IMR-90 (cell line): Measurements from ENCODE around the gene VPS8. TPM values are rescaled to one million over a fixed set of nuclear protein-coding genes. Genes with fewer than 3 reads are reported as not detected.

ENCODE experiments used
- ATAC-seq: fragments of 200-7000 bp; cut with Tn5 transposase; 2 replicates; pipeline ENCODE4 v1.9.1; 2020; ENCODE audit warnings: low read depth, mild to moderate bottlenecking, moderate library complexity
- BruUV-seq: library from RNA; stranded (reverse); fragments of 400-500 nt; replicated peaks from 2 replicates; lab custom pipeline; 2021; lab: Mats Ljungman, UMichigan
- CTCF ChIA-PET: fragments of 300-600 bp; formaldehyde crosslinking; extraction: SDS; loops from one replicate; lab custom pipeline; 2021; ENCODE audit warnings: antibody characterized with exemption; lab: Yijun Ruan, JAX
- POLR2A ChIA-PET: fragments of 300-600 bp; sonication (Branson Sonifier 250); formaldehyde crosslinking; loops from one replicate; lab custom pipeline; 2022; ENCODE audit warnings: antibody characterized with exemption; ENCODE audit not compliant: unreplicated experiment; lab: Charles Lee
- DNase-seq: peaks from one replicate; pipeline ENCODE4 v3.0.0; 2013
- H2AFZ ChIP-seq: replicated peaks from 2 replicates; pipeline ENCODE3; 2013; ENCODE audit warnings: low read length, mild to moderate bottlenecking; ENCODE audit not compliant: poor library complexity
- H2AK5ac ChIP-seq: 2 replicates; pipeline ENCODE4 v1.6.1; 2013; ENCODE audit warnings: low read depth, low read length, inconsistent platforms
- H2AK9ac ChIP-seq: replicated peaks from 2 replicates; pipeline ENCODE3; 2013; ENCODE audit warnings: mild to moderate bottlenecking, low read depth, low read length, moderate library complexity; ENCODE audit not compliant: poor library complexity
- H2BK120ac ChIP-seq: 2 replicates; pipeline ENCODE4 v1.6.1; 2013; ENCODE audit warnings: low read depth, low read length, inconsistent platforms
- H2BK15ac ChIP-seq: 3 replicates; pipeline ENCODE4 v1.6.1; 2013; ENCODE audit warnings: low read depth, low read length, inconsistent platforms
- H2BK20ac ChIP-seq: 2 replicates; pipeline ENCODE4 v1.6.1; 2013; ENCODE audit warnings: low read depth, mild to moderate bottlenecking, inconsistent platforms, low read length, moderate library complexity
- H2BK5ac ChIP-seq: 2 replicates; pipeline ENCODE4 v1.6.1; 2013; ENCODE audit warnings: mild to moderate bottlenecking, low read depth, low read length, inconsistent platforms; ENCODE audit not compliant: poor library complexity, severe bottlenecking
- H3K14ac ChIP-seq: replicated peaks from 2 replicates; pipeline ENCODE4 v1.6.1; 2013; ENCODE audit warnings: low read depth, low read length, inconsistent platforms
- H3K18ac ChIP-seq: 2 replicates; pipeline ENCODE4 v1.6.1; 2013; ENCODE audit warnings: low read depth, low read length, control low read depth
- H3K23ac ChIP-seq: 2 replicates; pipeline ENCODE4 v1.6.1; 2013; ENCODE audit warnings: low read depth, low read length, inconsistent platforms
- H3K27ac ChIP-seq: 2 replicates; pipeline ENCODE4 v1.5.1; 2013; ENCODE audit warnings: mild to moderate bottlenecking, control low read depth, low read length; ENCODE audit not compliant: insufficient read depth
- H3K27me3 ChIP-seq: 2 replicates; pipeline ENCODE4 v1.6.1; 2013; ENCODE audit warnings: low read length; ENCODE audit not compliant: control insufficient read depth, insufficient read depth
- H3K36me3 ChIP-seq: 2 replicates; pipeline ENCODE4 v1.6.1; 2013; ENCODE audit warnings: low read length, mixed read lengths; ENCODE audit not compliant: control insufficient read depth, insufficient read depth
- H3K4ac ChIP-seq: 2 replicates; pipeline ENCODE4 v1.6.1; 2013; ENCODE audit warnings: low read depth, low read length, inconsistent platforms
- H3K4me1 ChIP-seq: 2 replicates; pipeline ENCODE4 v1.6.1; 2013; ENCODE audit warnings: low read length, mixed read lengths; ENCODE audit not compliant: control insufficient read depth, insufficient read depth
- H3K4me2 ChIP-seq: 2 replicates; pipeline ENCODE4 v1.6.1; 2013; ENCODE audit warnings: low read depth, mild to moderate bottlenecking, control low read depth, low read length, moderate library complexity
- H3K4me3 ChIP-seq: 2 replicates; pipeline ENCODE4 v1.5.1; 2013; ENCODE audit warnings: low read depth, mild to moderate bottlenecking, control low read depth, low read length, moderate library complexity; ENCODE audit not compliant: insufficient read depth
- H3K56ac ChIP-seq: 2 replicates; pipeline ENCODE4 v1.6.1; 2013; ENCODE audit warnings: low read length, inconsistent platforms; ENCODE audit not compliant: insufficient read depth; ENCODE audit errors: extremely low read depth
- H3K79me1 ChIP-seq, 2 experiments: 2 replicates each; pipeline ENCODE4 v1.6.1; 2013; ENCODE audit warnings: low read length in 2 of 2, inconsistent platforms in 1 of 2, low read depth in 1 of 2
- H3K9ac ChIP-seq: 2 replicates; pipeline ENCODE4 v1.6.1; 2013; ENCODE audit warnings: low read depth, low read length, control low read depth
- H3K9me1 ChIP-seq: 2 replicates; pipeline ENCODE4 v1.6.1; 2013; ENCODE audit warnings: low read length, inconsistent platforms; ENCODE audit not compliant: insufficient read depth
- H3K9me3 ChIP-seq: 2 replicates; pipeline ENCODE4 v1.6.1; 2013; ENCODE audit warnings: low read length; ENCODE audit not compliant: control insufficient read depth, insufficient read depth
- H4K20me1 ChIP-seq: 2 replicates; pipeline ENCODE4 v1.6.1; 2013; ENCODE audit warnings: low read length, inconsistent platforms; ENCODE audit not compliant: insufficient read depth
- H4K5ac ChIP-seq: 2 replicates; pipeline ENCODE4 v1.6.1; 2013; ENCODE audit warnings: mild to moderate bottlenecking, low read depth, low read length, control low read depth
- H4K8ac ChIP-seq, 2 experiments: 2 replicates each; pipeline ENCODE4 v1.6.1; 2013; ENCODE audit warnings: low read depth in 2 of 2, low read length in 2 of 2, control low read depth in 1 of 2, inconsistent platforms in 1 of 2
- H4K91ac ChIP-seq: 2 replicates; pipeline ENCODE4 v1.6.1; 2013; ENCODE audit warnings: low read depth, low read length, inconsistent platforms; ENCODE audit not compliant: insufficient read depth
- BHLHE40 ChIP-seq: fragments of 150-350 bp; IDR thresholded peaks from 2 replicates; pipeline ENCODE4 v1.6.1; 2016; ENCODE audit warnings: mild to moderate bottlenecking, low read depth, low read length
- CEBPB ChIP-seq: IDR thresholded peaks from 2 replicates; pipeline ENCODE4 v1.6.1; 2012; ENCODE audit warnings: low read depth, low read length, improper control_type of control experiment
- CHD1 ChIP-seq: IDR thresholded peaks from 2 replicates; pipeline ENCODE4 v1.6.1; 2012; ENCODE audit warnings: low read depth, low read length, improper control_type of control experiment
- ELK1 ChIP-seq: fragments of 150-350 bp; IDR thresholded peaks from 2 replicates; pipeline ENCODE4 v1.6.1; 2016; ENCODE audit warnings: low read depth, mild to moderate bottlenecking, low read length, moderate library complexity, borderline replicate concordance
- MAFK ChIP-seq: IDR thresholded peaks from 2 replicates; pipeline ENCODE4 v1.6.1; 2012; ENCODE audit warnings: low read depth, low read length, improper control_type of control experiment
- MXI1 ChIP-seq: IDR thresholded peaks from 2 replicates; pipeline ENCODE4 v1.6.1; 2012; ENCODE audit warnings: low read depth, mild to moderate bottlenecking, low read length, moderate library complexity, borderline replicate concordance
- NFE2L2 ChIP-seq: fragments of 150-350 bp; IDR thresholded peaks from 2 replicates; pipeline ENCODE4 v1.6.1; 2016; ENCODE audit warnings: low read depth, mild to moderate bottlenecking, low read length
- RFX5 ChIP-seq: IDR thresholded peaks from 2 replicates; pipeline ENCODE4 v1.8.0; 2012; ENCODE audit warnings: low read depth, mild to moderate bottlenecking, low read length, moderate library complexity
- SMC3 ChIP-seq: fragments of 150-350 bp; IDR thresholded peaks from 2 replicates; pipeline ENCODE4 v1.6.1; 2016; ENCODE audit warnings: low read depth, mild to moderate bottlenecking, antibody characterized with exemption, low read length, moderate library complexity
- WGBS, 2 experiments: methylation state at CpG; one replicate each; pipeline versions ENCODE4 v1.1.5 to v1.1.7; 2013; ENCODE audit warnings: missing lambda C conversion rate in 2 of 2; ENCODE audit not compliant: insufficient read length in 1 of 2; ENCODE audit errors: extremely low coverage in 2 of 2; 5-methylcytosine and 5-hydroxymethylcytosine counted together
- dilution Hi-C: fragments of 300-500 bp; cut with HindIII; formaldehyde crosslinking; loops from one replicate; pipeline ENCODE4 v1.14.3; 2018; ENCODE audit warnings: low sequenced_read_pairs; ENCODE audit not compliant: unreplicated experiment
- in situ Hi-C: fragments of 300-500 bp; cut with MboI; formaldehyde crosslinking; loops from 3 replicates; pipeline ENCODE4 v1.14.3; 2019; ENCODE audit warnings: low sequenced_read_pairs, inconsistent platforms, mixed read lengths
- intact Hi-C: fragments of 100-400 bp; cut with micrococcal nuclease; formaldehyde crosslinking; loops from 2 replicates; pipeline ENCODE4 v1.10.0; 2022
- polyA plus RNA-seq, 3 experiments: library from polyadenylated mRNA; depleted of rRNA; stranded (reverse); fragments of >200 nt; gene quantifications; 2 replicates each; pipeline ENCODE4 v1.2.3, GENCODE V29; 2012; ENCODE audit warnings: low replicate concordance in 1 of 3
- total RNA-seq: library from RNA; depleted of rRNA; stranded (reverse); fragments of >200 nt; gene quantifications from 2 replicates; pipeline ENCODE4 v1.2.3, GENCODE V29; 2012
- TF ChIP-seq, protein P1 (sequence below): fragments of 150-350 bp; IDR thresholded peaks from 2 replicates; pipeline ENCODE4 v1.6.1; 2017; ENCODE audit warnings: mild to moderate bottlenecking, antibody characterized with exemption, low read length, low read depth

The VPS8 gene
- total and polyA plus RNA-seq, 2 of the 4 experiments (the other 2 are of a cell fraction): 14.0 to 56.1 TPM

DNA sequence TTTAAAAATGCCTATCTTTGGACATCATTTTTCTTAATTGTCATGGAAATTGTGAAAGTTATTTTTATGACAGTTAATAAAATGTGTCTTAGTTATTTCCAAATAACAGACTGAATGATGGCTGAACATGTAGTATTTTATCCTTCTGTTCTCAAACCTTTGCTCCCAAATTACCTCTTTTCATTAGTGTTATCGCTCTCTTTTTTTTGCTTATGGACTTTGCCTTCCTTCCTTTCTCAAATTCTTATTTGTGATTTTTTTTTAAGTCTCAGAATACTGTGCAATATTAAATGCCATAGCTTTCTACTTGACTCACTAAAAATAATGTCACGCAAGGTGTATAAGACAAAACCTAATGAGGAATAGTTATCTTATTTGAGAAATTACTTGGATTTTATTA lies 107.7 kb downstream of the VPS8 start:
- no peaks in the 10 kb centered on the region for H4K20me1 ChIP-seq
- DNase-seq: no peak
- TF ChIP-seq SMC3: no peak
- TF ChIP-seq ELK1: no peak
- TF ChIP-seq CEBPB: no peak
- TF ChIP-seq RFX5: no peak
- TF ChIP-seq NFE2L2: no peak
- TF ChIP-seq, protein P1, sequence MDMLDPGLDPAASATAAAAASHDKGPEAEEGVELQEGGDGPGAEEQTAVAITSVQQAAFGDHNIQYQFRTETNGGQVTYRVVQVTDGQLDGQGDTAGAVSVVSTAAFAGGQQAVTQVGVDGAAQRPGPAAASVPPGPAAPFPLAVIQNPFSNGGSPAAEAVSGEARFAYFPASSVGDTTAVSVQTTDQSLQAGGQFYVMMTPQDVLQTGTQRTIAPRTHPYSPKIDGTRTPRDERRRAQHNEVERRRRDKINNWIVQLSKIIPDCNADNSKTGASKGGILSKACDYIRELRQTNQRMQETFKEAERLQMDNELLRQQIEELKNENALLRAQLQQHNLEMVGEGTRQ: no peak
- TF ChIP-seq MXI1: no peak
- TF ChIP-seq MAFK: no peak
- TF ChIP-seq CHD1: no peak
- TF ChIP-seq BHLHE40: no peak
- H3K4ac ChIP-seq: no peak overlapping the region
- in situ Hi-C loops: no loop called here
- no peaks in the 10 kb centered on the region for H3K79me1 ChIP-seq
- no peak overlapping the region for H2BK120ac ChIP-seq
- no peak for ATAC-seq
- H2BK15ac ChIP-seq: no peak overlapping the region
- no peak overlapping the region for H3K18ac ChIP-seq
- ChIA-PET POLR2A (no interaction called here), CTCF (no interaction called here)
- no peak overlapping the region for H3K23ac ChIP-seq
- no CpG with 5 or more reads among the region's 2 CpGs for WGBS, 2 experiments
- no peak overlapping the region for H3K4me2 ChIP-seq
- no peak overlapping the region for H3K27ac ChIP-seq
- no peak overlapping the region for H2AK9ac ChIP-seq
- H3K4me3 ChIP-seq: no peak overlapping the region
- no peak overlapping the region for H3K9ac ChIP-seq
- dilution Hi-C loops: no loop called here
- no peak overlapping the region for H3K56ac ChIP-seq
- no peaks in the 10 kb centered on the region for H3K9me3 ChIP-seq
- H3K27me3 ChIP-seq: no peaks in the 10 kb centered on the region
- no peak overlapping the region for H2BK5ac ChIP-seq
- BruUV-seq: no TSS peak
- intact Hi-C loops: no loop called here
- no peak overlapping the region for H4K5ac ChIP-seq
- H2BK20ac ChIP-seq: no peak overlapping the region
- no peaks in the 10 kb centered on the region for H3K4me1 ChIP-seq
- H3K36me3 ChIP-seq: peaks cover 2% of the 10 kb centered on the region; the same call in 1 of the 2 replicates
- H4K91ac ChIP-seq: no peak overlapping the region
- H3K14ac ChIP-seq: no peak overlapping the region
- no peak overlapping the region for H2AK5ac ChIP-seq
- no peak overlapping the region for H4K8ac ChIP-seq
- no peaks in the 10 kb centered on the region for H3K9me1 ChIP-seq
- no peak overlapping the region for H2AFZ ChIP-seq
